Thymus (tissue), 14 donors: ENCODE measurements around the gene MINDY1. TPM values are rescaled to one million over a fixed set of nuclear protein-coding genes. Genes with fewer than 3 reads are reported as not detected.

Experiments
- DNase-seq, 9 donors: peaks; one replicate each; pipeline ENCODE4 v3.0.0-alpha.2; 2013; ENCODE audit warnings: low spot score in 9 of 9, low read depth in 6 of 9, missing footprints in 1 of 9
- H3K27ac ChIP-seq, 2 donors: one replicate each; pipeline ENCODE4 v1.5.1; 2013; ENCODE audit warnings: control low read depth in 1 of 2, low read depth in 1 of 2, low read length in 1 of 2, mild to moderate bottlenecking in 1 of 2, moderate library complexity in 1 of 2
- H3K27me3 ChIP-seq, 2 donors: one replicate each; pipeline ENCODE4 v1.5.1; 2013; ENCODE audit warnings: low read length in 1 of 2; ENCODE audit not compliant: control insufficient read depth in 2 of 2, insufficient read depth in 1 of 2
- H3K36me3 ChIP-seq, 2 donors: one replicate each; pipeline ENCODE4 v1.5.1; 2013; ENCODE audit warnings: low read length in 1 of 2, mild to moderate bottlenecking in 1 of 2, moderate library complexity in 1 of 2; ENCODE audit not compliant: control insufficient read depth in 2 of 2, insufficient read depth in 2 of 2
- H3K4me1 ChIP-seq, 2 donors: one replicate each; pipeline ENCODE4 v1.5.1; 2013; ENCODE audit warnings: low read length in 2 of 2; ENCODE audit not compliant: control insufficient read depth in 2 of 2, insufficient read depth in 2 of 2
- H3K4me3 ChIP-seq, 2 donors: one replicate each; pipeline ENCODE4 v1.5.1; 2013; ENCODE audit warnings: low read length in 2 of 2, control low read depth in 1 of 2, mild to moderate bottlenecking in 1 of 2
- H3K9me3 ChIP-seq, 2 donors: one replicate each; pipeline ENCODE4 v1.5.1; 2013; ENCODE audit warnings: low read length in 1 of 2, mild to moderate bottlenecking in 1 of 2; ENCODE audit not compliant: control insufficient read depth in 2 of 2, insufficient read depth in 1 of 2
- WGBS: extraction: QIAGEN DNeasy Blood & Tissue Kit; methylation state at CpG from one replicate; pipeline ENCODE4 v1.1.7; 2013; 5-methylcytosine and 5-hydroxymethylcytosine counted together
- long read RNA-seq, 10 donors: transcript quantifications; one replicate each; lab custom pipeline, GENCODE V29; 2026
- polyA plus RNA-seq: library from polyadenylated mRNA; stranded (reverse); fragments of 200-250 nt; gene quantifications from one replicate; pipeline ENCODE4 v1.2.3, GENCODE V29; 2013
- total RNA-seq: library from RNA; stranded (reverse); fragments of 120-200 nt; gene quantifications from one replicate; pipeline ENCODE4 v1.2.4, GENCODE V29; 2013
- donor health status: healthy.

The MINDY1 gene
- 3.5 TPM for total RNA-seq
- polyA plus RNA-seq, result 4.8 TPM
- long read RNA-seq, donor 1, result 0 reads
- long read RNA-seq, donor 2, partial matches to known transcripts, result 0 of 9 reads
- long read RNA-seq, donor 2, other reads (novel, unspliced or antisense), result 9 of 9 reads
- long read RNA-seq, donor 3, result 0 reads
- long read RNA-seq, donor 4, result 0 reads
- long read RNA-seq, donor 5, result 0 reads
- long read RNA-seq, donor 6, result 0 reads
- long read RNA-seq, donor 7, result 0 reads
- long read RNA-seq, donor 8, result 0 reads
- long read RNA-seq, donor 9, result 0 reads
- long read RNA-seq, donor 10, result 0 reads

GRCh38 chr1:151006327-151007052, at the start of gene MINDY1:
Gene MINDY1, minus strand, starts transcription at chr1:151006902. Its CDS starts 4,285 bp downstream, at chr1:151002617.
- no peaks in the 10 kb centered on the region for H3K36me3 ChIP-seq
- peak within 1 kb of the TSS; percentile 84 for H3K27ac ChIP-seq
- peak in 3 of 9 donors; percentile 23 to 63 (median 36) for DNase-seq
- WGBS, result 2% methylated on average over 18 of the region's 18 CpGs
- H3K4me3 ChIP-seq, result peak within 1 kb of the TSS; percentile 41 to 47
- peaks cover 52 to 69% of the 10 kb centered on the region in 2 donors for H3K4me1 ChIP-seq
- no peaks in the 10 kb centered on the region for H3K27me3 ChIP-seq
- H3K9me3 ChIP-seq, result no peaks in the 10 kb centered on the region

DNA sequence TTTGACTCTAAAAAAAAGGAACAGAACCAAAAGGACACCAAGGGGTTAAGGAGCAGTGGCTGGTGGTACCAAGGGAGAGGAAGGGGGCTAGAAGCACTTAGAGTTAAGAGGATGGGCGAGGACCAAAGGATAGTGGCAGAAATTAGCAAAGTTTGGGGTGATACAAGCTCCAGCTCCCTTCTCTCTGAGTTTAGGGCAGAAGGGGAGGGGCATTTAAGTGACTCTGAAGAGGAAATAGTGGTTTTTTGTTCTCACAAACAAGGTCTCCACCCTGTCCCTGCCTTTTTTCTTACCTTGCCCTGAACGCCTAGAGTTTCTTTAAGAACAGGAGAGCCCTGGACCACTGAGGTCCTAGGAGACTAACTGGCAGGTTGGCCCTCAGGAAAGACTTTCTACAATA, 49.4 kb upstream of the MINDY1 start:
- peak in 4 of 9 donors; percentile 18 to 74 (median 35) for DNase-seq
- Histone ChIP-seq H3K4me3 (peak overlapping the region; percentile 13 to 38), H3K4me1 (peaks cover 18 to 48% of the 10 kb centered on the region in 2 donors)

GRCh38 chr1:151055581-151055980, 48.9 kb upstream of the MINDY1 start:
- Histone ChIP-seq H3K36me3 (peaks cover 44 to 59% of the 10 kb centered on the region in 2 donors), H3K4me3 (peak overlapping the region; percentile 13 to 38)
- 44% methylated on average over 2 of the region's 2 CpGs for WGBS

More for the DNA sequence above, 49.4 kb upstream of the MINDY1 start:
- Histone ChIP-seq H3K27me3 (no peaks in the 10 kb centered on the region), H3K27ac (peak overlapping the region; percentile 69 to 86), H3K9me3 (no peaks in the 10 kb centered on the region), H3K36me3 (peaks cover 44 to 55% of the 10 kb centered on the region in 2 donors)
- WGBS, result 23% methylated on average over 2 of the region's 2 CpGs

DNA sequence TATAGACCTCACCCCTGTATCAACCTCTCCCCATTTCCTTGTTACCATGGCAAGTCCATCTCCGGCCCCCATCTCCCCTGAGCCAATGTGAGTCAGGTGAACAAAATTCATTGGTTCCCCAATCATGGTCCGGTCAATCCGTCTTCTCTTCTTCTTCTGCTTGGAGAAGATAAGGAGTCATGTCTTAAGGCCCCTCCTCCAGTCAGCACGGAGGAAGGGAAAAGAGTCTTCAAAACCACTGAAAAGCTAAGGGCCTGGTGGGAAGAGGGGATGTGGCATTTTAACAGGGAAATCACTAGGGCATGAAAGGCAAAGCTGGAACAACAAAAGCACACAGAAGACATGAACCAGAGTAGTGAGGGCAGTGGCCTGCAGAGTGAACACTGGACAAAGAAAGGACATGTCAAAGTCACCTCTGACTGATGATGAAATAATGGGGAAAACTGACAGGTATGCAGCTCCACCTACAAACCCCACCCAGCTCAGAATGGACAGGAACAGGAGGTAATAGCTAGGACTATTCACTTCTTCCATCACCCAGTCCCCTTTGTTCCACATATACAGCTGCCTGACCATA, 48.4 kb upstream of the MINDY1 start:
- H3K27ac ChIP-seq, result peak overlapping the region in 1 of 2 donors; percentile 86
- peaks cover 18 to 42% of the 10 kb centered on the region in 2 donors for H3K4me1 ChIP-seq
- no peaks in the 10 kb centered on the region for H3K9me3 ChIP-seq
- H3K4me3 ChIP-seq, result no peak overlapping the region
- H3K36me3 ChIP-seq, result peaks cover 44 to 62% of the 10 kb centered on the region in 2 donors
- no peak for DNase-seq
- WGBS, result 96% methylated on average over 4 of the region's 4 CpGs
- H3K27me3 ChIP-seq, result no peaks in the 10 kb centered on the region

More at GRCh38 chr1:151055581-151055980, 48.9 kb upstream of the MINDY1 start:
- Histone ChIP-seq H3K27me3 (no peaks in the 10 kb centered on the region), H3K9me3 (no peaks in the 10 kb centered on the region), H3K27ac (peak overlapping the region; percentile 69 to 86), H3K4me1 (peaks cover 18 to 45% of the 10 kb centered on the region in 2 donors)
- no peak for DNase-seq

GRCh38 chr1:151051356-151052009, 44.8 kb upstream of the MINDY1 start:
- H3K9me3 ChIP-seq, result no peaks in the 10 kb centered on the region
- H3K36me3 ChIP-seq, result peaks cover 44 to 63% of the 10 kb centered on the region in 2 donors
- 93% methylated on average over 2 of the region's 2 CpGs for WGBS
- H3K4me1 ChIP-seq, result peaks cover 16 to 30% of the 10 kb centered on the region in 2 donors
- no peak overlapping the region for H3K27ac ChIP-seq
- peaks cover 0 to 5% of the 10 kb centered on the region in 2 donors for H3K27me3 ChIP-seq
- H3K4me3 ChIP-seq, result no peak overlapping the region
- no peak for DNase-seq

- Histone ChIP-seq H3K4me1 (peaks cover 7 to 16% of the 10 kb centered on the region in 2 donors), H3K36me3 (peaks cover 35 to 50% of the 10 kb centered on the region in 2 donors), H3K27me3 (peaks cover 0 to 5% of the 10 kb centered on the region in 2 donors), H3K27ac (no peak overlapping the region), H3K4me3 (no peak overlapping the region), H3K9me3 (no peaks in the 10 kb centered on the region)
- whole genome bisulfite sequencing, result 98% methylated on average over 2 of the region's 2 CpGs
- DNase-seq, result no peak
Measured at GRCh38 chr1:151050051-151050688, 43.5 kb upstream of the MINDY1 start.

GRCh38 chr1:151049458-151049857, 42.8 kb upstream of the MINDY1 start:
- Histone ChIP-seq H3K36me3 (peaks cover 28 to 43% of the 10 kb centered on the region in 2 donors), H3K9me3 (no peaks in the 10 kb centered on the region), H3K4me3 (no peak overlapping the region), H3K27me3 (peaks cover 0 to 5% of the 10 kb centered on the region in 2 donors), H3K4me1 (peaks cover 7 to 14% of the 10 kb centered on the region in 2 donors), H3K27ac (no peak overlapping the region)
- 96% methylated on average over 5 of the region's 5 CpGs for WGBS
- DNase-seq, result no peak

DNA sequence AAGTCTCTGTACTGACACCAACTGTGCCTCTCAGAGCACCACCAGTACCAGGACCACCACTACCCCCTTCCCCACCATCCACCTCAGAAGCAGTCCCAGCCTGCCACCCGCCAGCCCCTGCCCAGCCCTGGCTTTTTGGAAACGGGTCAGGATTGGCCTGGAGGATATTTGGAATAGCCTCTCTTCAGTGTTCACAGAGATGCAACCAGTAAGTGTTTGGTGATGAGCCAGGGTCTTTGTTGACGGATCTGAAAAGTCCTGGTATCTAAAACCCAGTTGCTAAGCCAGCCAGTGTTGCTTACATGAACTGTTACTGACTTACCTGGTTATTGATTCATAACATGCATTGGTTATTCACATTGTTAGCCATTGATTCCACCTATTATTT, 41.9 kb upstream of the MINDY1 start:
- H3K4me1 ChIP-seq, result peaks cover 7 to 14% of the 10 kb centered on the region in 2 donors
- DNase-seq, result no peak

More for the DNA sequence above, 41.9 kb upstream of the MINDY1 start:
- Histone ChIP-seq H3K27ac (peak overlapping the region in 1 of 2 donors; percentile 11), H3K27me3 (peaks cover 0 to 5% of the 10 kb centered on the region in 2 donors), H3K36me3 (peaks cover 21 to 35% of the 10 kb centered on the region in 2 donors), H3K4me3 (peak overlapping the region; percentile 74 to 76), H3K9me3 (no peaks in the 10 kb centered on the region)
- 51% methylated on average over 3 of the region's 3 CpGs for WGBS
